Measurements from ENCODE around the gene YEATS2.
"Not testable (repeated sequence)": the region's sequence is repeated elsewhere in the genome, so short reads cannot be mapped to it uniquely, and the experiment has no call there.

GRCh38 chr3:183776451-183776850 lies 78.9 kb downstream of the YEATS2 start:
- not testable (repeated sequence) for TF ChIP-seq CTCF, POLR2A (IDR thresholded peaks at IDR 0.05)
